Spinal cord (tissue), 10 donors: ENCODE results near the gene CDC42BPB. TPM values are rescaled to one million over a fixed set of nuclear protein-coding genes. Genes with fewer than 3 reads are reported as not detected.
"Not testable (repeated sequence)": the region's sequence is repeated elsewhere in the genome, so short reads cannot be mapped to it uniquely, and the experiment has no call there.

Source experiments
- DNase-seq, 6 donors: peaks; one replicate each; pipeline versions ENCODE4 v3.0.0 to v3.0.0-alpha.2; 2013 to 2015; ENCODE audit warnings: low spot score in 6 of 6, low read depth in 4 of 6
- H3K27ac ChIP-seq: one replicate; pipeline ENCODE4 v1.5.1; 2013; ENCODE audit warnings: low read depth, low read length, control low read depth
- H3K27me3 ChIP-seq: one replicate; pipeline ENCODE4 v1.6.1; 2013; ENCODE audit warnings: low read length; ENCODE audit not compliant: control insufficient read depth, insufficient read depth
- H3K36me3 ChIP-seq: one replicate; pipeline ENCODE4 v1.6.1; 2013; ENCODE audit warnings: low read length; ENCODE audit not compliant: control insufficient read depth, insufficient read depth
- H3K4me1 ChIP-seq: one replicate; pipeline ENCODE4 v1.6.1; 2013; ENCODE audit warnings: low read length; ENCODE audit not compliant: control insufficient read depth, insufficient read depth
- H3K4me3 ChIP-seq: one replicate; pipeline ENCODE4 v1.5.1; 2013; ENCODE audit warnings: low read depth, low read length, control low read depth
- H3K9me3 ChIP-seq: one replicate; pipeline ENCODE4 v1.6.1; 2013; ENCODE audit warnings: low read length; ENCODE audit not compliant: control insufficient read depth, insufficient read depth
- WGBS: methylation state at CpG from one replicate; pipeline ENCODE4 v1.1.5; 2013; ENCODE audit warnings: missing lambda C conversion rate; ENCODE audit not compliant: insufficient coverage; 5-methylcytosine and 5-hydroxymethylcytosine counted together
- polyA plus RNA-seq, 2 donors: library from polyadenylated mRNA; unstranded; fragments of 120-200 nt; gene quantifications; one replicate each; pipeline ENCODE4 v1.2.1, GENCODE V29; 2013; ENCODE audit not compliant: insufficient read length in 2 of 2
- total RNA-seq, 2 donors: library from RNA; depleted of rRNA in 1 of 2; stranded (reverse); fragments of 120-200 nt in 1 of 2; fragments of >200 nt in 1 of 2; gene quantifications; one replicate each; pipeline versions ENCODE4 v1.2.3 to v1.2.4, GENCODE V29; 2013 to 2014
- donor health status: healthy.

The CDC42BPB gene
- total and polyA plus RNA-seq, 4 donors = 69.0 to 115 (median 96.3) TPM

GRCh38 chr14:102902523-102903247 is 154.7 kb downstream of the CDC42BPB start:
- WGBS = 89% methylated on average over 12 of the region's 12 CpGs
- Histone ChIP-seq H3K4me1 (peaks cover 3% of the 10 kb centered on the region), H3K4me3 (no peak overlapping the region), H3K27ac (no peak overlapping the region), H3K36me3 (peaks cover 83% of the 10 kb centered on the region), H3K9me3 (no peaks in the 10 kb centered on the region), H3K27me3 (no peaks in the 10 kb centered on the region)
- no peak for DNase-seq

GRCh38 chr14:102902086-102902485 is 155.3 kb downstream of the CDC42BPB start:
- whole genome bisulfite sequencing = 85% methylated on average over 7 of the region's 7 CpGs
- H3K27me3 ChIP-seq = no peaks in the 10 kb centered on the region
- H3K4me1 ChIP-seq = peaks cover 3% of the 10 kb centered on the region
- DNase-seq = no peak
- H3K4me3 ChIP-seq = no peak overlapping the region
- no peak overlapping the region for H3K27ac ChIP-seq
- H3K36me3 ChIP-seq = peaks cover 81% of the 10 kb centered on the region
- no peaks in the 10 kb centered on the region for H3K9me3 ChIP-seq

GRCh38 chr14:102901633-102902032 is 155.7 kb downstream of the CDC42BPB start:
- H3K9me3 ChIP-seq = no peaks in the 10 kb centered on the region
- DNase-seq = no peak
- peaks cover 3% of the 10 kb centered on the region for H3K4me1 ChIP-seq
- H3K27ac ChIP-seq = no peak overlapping the region
- WGBS = 96% methylated on average over 4 of the region's 4 CpGs
- no peak overlapping the region for H3K4me3 ChIP-seq
- peaks cover 76% of the 10 kb centered on the region for H3K36me3 ChIP-seq
- H3K27me3 ChIP-seq = no peaks in the 10 kb centered on the region

GRCh38 chr14:102900631-102901571 is 156.4 kb downstream of the CDC42BPB start:
- Histone ChIP-seq H3K4me1 (peaks cover 3% of the 10 kb centered on the region), H3K27me3 (no peaks in the 10 kb centered on the region), H3K4me3 (no peak overlapping the region), H3K27ac (no peak overlapping the region), H3K36me3 (peaks cover 74% of the 10 kb centered on the region), H3K9me3 (no peaks in the 10 kb centered on the region)
- WGBS = 78% methylated on average over 37 of the region's 39 CpGs
- peak in 2 of 6 donors; percentile 22 to 46 for DNase-seq

GRCh38 chr14:102899516-102899900 is 157.8 kb downstream of the CDC42BPB start:
- no peaks in the 10 kb centered on the region for H3K27me3 ChIP-seq
- WGBS = 91% methylated on average over 3 of the region's 8 CpGs
- no peaks in the 10 kb centered on the region for H3K9me3 ChIP-seq
- H3K4me1 ChIP-seq = peaks cover 3% of the 10 kb centered on the region
- no peak overlapping the region for H3K27ac ChIP-seq
- H3K4me3 ChIP-seq = no peak overlapping the region
- no peak for DNase-seq
- peaks cover 68% of the 10 kb centered on the region for H3K36me3 ChIP-seq

- Histone ChIP-seq H3K36me3 (peaks cover 64% of the 10 kb centered on the region), H3K4me1 (peaks cover 3% of the 10 kb centered on the region), H3K27me3 (no peaks in the 10 kb centered on the region), H3K4me3 (no peak overlapping the region), H3K27ac (no peak overlapping the region), H3K9me3 (no peaks in the 10 kb centered on the region)
- DNase-seq = no peak
- WGBS = 88% methylated on average over 17 of the region's 18 CpGs
These were observed 158.4 kb downstream of the CDC42BPB start for GRCh38 chr14:102898776-102899515.

- WGBS = 93% methylated on average over 5 of the region's 6 CpGs
- Histone ChIP-seq H3K27ac (no peak overlapping the region), H3K4me3 (no peak overlapping the region), H3K27me3 (no peaks in the 10 kb centered on the region), H3K9me3 (no peaks in the 10 kb centered on the region), H3K36me3 (peaks cover 61% of the 10 kb centered on the region), H3K4me1 (peaks cover 9% of the 10 kb centered on the region)
- no peak for DNase-seq
These were observed 159.1 kb downstream of the CDC42BPB start for GRCh38 chr14:102898298-102898697.

- H3K4me3 ChIP-seq = no peak overlapping the region
- WGBS = 97% methylated on average over 5 of the region's 14 CpGs
- no peak overlapping the region for H3K27ac ChIP-seq
- peaks cover 13% of the 10 kb centered on the region for H3K4me1 ChIP-seq
- H3K36me3 ChIP-seq = peaks cover 57% of the 10 kb centered on the region
- DNase-seq = no peak
- H3K9me3 ChIP-seq = no peaks in the 10 kb centered on the region
- H3K27me3 ChIP-seq = no peaks in the 10 kb centered on the region
These were observed 159.9 kb downstream of the CDC42BPB start for GRCh38 chr14:102897299-102898027.

- H3K27me3 ChIP-seq, H3K27ac ChIP-seq, H3K9me3 ChIP-seq, H3K4me3 ChIP-seq, DNase-seq: not testable (repeated sequence)
- Histone ChIP-seq H3K36me3 (peaks cover 55% of the 10 kb centered on the region), H3K4me1 (peaks cover 13% of the 10 kb centered on the region)
These were observed 160.6 kb downstream of the CDC42BPB start for GRCh38 chr14:102896735-102897134.
